LNCaP clone FGC (cell line): ENCODE data around the gene SLC38A9.
"Not testable (repeated sequence)": the region's sequence is repeated elsewhere in the genome, so short reads cannot be mapped to it uniquely, and the experiment has no call there.

ENCODE experiments used
- DNase-seq: peaks from one replicate; pipeline ENCODE4 v3.0.0-alpha.2; 2011; ENCODE audit warnings: low read depth
- H3K4me3 ChIP-seq: 2 replicates; pipeline ENCODE4 v1.5.1; 2011; ENCODE audit warnings: mild to moderate bottlenecking, low read depth, low read length, control low read depth
- TF ChIP-seq, protein P1 (sequence below): IDR thresholded peaks from 2 replicates; pipeline ENCODE4 v1.5.1; 2012; ENCODE audit warnings: mild to moderate bottlenecking; ENCODE audit not compliant: control insufficient read depth, insufficient read depth; ENCODE audit errors: extremely low read depth

SLC38A9 gene, protein sequence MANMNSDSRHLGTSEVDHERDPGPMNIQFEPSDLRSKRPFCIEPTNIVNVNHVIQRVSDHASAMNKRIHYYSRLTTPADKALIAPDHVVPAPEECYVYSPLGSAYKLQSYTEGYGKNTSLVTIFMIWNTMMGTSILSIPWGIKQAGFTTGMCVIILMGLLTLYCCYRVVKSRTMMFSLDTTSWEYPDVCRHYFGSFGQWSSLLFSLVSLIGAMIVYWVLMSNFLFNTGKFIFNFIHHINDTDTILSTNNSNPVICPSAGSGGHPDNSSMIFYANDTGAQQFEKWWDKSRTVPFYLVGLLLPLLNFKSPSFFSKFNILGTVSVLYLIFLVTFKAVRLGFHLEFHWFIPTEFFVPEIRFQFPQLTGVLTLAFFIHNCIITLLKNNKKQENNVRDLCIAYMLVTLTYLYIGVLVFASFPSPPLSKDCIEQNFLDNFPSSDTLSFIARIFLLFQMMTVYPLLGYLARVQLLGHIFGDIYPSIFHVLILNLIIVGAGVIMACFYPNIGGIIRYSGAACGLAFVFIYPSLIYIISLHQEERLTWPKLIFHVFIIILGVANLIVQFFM

DNA sequence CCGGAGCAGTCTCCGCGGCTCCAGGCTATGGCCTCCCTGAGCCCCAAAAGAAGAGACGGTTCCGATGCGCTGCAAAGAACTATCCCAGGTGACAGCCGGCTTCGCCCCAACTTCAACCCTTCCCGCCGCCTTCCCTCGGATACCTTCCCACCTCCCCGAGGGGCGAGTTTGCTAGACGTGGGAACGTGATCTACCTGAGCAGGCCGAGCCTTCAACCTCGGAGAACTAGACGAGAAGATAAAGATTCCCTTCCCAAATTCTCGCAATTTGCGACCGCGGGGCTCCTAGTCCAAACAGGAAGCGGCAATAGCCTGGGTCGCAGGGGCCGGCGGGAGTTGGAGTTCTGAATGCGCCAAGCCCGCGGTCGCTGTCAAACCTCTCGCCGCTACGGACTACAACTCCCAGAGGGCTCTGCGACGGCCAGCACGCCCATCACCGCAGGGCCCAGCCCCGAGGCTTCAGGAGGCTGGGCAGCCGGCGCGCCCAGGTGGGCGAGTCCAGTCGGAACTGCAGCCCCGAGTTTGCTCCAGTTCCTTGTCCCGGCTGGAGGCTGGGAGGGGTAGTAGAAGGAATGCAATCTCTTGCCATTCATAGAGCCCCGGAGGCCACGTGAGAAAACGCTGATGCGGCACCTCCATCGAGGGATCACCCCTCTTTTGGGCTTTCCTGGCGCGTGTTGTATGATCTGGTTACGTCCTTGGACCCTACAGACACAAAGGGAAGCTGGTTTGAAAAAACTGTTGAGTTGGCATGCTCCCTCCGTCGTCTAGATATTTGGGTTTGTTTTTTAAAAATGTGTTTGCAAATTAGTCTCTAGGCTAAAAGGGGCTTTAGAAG is at the start of gene SLC38A9:
TSS of gene SLC38A9 (minus strand) at position 302 of the 837 bp plus-strand sequence. CDS start 14,366 bp downstream, outside the sequence.
- peak within 1 kb of the TSS; percentile 77 for H3K4me3 ChIP-seq
- TF ChIP-seq, protein P1, sequence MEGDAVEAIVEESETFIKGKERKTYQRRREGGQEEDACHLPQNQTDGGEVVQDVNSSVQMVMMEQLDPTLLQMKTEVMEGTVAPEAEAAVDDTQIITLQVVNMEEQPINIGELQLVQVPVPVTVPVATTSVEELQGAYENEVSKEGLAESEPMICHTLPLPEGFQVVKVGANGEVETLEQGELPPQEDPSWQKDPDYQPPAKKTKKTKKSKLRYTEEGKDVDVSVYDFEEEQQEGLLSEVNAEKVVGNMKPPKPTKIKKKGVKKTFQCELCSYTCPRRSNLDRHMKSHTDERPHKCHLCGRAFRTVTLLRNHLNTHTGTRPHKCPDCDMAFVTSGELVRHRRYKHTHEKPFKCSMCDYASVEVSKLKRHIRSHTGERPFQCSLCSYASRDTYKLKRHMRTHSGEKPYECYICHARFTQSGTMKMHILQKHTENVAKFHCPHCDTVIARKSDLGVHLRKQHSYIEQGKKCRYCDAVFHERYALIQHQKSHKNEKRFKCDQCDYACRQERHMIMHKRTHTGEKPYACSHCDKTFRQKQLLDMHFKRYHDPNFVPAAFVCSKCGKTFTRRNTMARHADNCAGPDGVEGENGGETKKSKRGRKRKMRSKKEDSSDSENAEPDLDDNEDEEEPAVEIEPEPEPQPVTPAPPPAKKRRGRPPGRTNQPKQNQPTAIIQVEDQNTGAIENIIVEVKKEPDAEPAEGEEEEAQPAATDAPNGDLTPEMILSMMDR: no peak
- peak; percentile 89 for DNase-seq

DNA sequence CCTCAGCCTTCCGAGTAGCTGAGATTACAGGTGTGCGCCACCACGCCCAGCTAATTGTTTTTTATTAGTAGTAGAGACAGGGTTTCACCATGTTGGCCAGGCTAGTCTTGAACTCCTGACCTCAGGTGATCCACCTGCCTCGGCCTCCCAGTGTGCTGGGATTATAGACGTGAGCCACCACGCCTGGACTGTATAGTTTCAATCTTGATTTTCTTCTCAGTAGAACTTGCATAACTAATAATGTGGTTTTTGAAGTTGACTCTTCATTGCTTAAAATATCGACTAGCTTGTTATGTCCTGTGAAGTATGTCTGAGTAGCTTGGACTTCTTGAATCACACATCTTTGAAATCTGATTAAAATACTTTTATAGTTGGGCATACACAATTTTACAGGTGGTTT is 49.6 kb upstream of the SLC38A9 start:
- not testable (repeated sequence) for H3K4me3 ChIP-seq, DNase-seq

DNA sequence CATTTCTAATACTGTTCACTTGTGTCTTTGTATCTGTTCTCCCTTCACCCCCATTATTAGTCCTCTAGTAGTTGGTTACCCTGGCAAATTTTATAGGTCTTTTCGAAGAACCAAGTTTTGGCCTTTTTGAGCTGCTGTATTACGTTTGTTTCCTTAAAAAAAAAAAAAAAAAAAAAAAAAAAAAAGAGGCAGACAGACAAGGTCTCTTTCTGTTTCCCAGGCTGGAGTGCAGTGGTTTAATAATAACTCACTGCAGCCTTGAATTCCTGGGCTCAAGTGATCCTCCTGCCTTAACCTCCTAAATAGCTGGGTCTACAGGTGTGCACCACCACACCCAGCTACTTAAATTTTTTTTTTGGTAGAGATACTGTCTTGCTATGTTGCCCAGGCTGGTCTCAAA is 46.6 kb upstream of the SLC38A9 start:
- no peak overlapping the region for H3K4me3 ChIP-seq
- DNase-seq: no peak
- TF ChIP-seq, protein P1: no peak

DNA sequence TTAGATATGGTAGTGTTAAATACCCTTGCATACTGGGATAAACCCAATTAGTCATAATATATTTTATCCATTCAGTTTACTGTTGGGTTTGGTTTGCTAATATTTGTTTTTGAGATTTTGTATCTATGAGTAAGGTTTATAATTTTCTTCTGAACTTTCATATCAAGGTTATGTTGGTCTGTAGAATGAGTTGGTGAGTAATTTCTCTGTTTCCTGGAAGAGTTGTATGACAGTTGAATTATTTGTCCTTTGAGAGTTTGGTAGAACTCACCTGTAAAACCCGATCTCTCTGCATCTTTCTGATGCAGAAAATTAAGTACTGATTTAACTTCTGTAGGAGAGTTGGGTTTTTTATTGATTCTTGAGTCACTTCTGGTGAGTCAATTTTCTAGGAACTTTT is 46.1 kb upstream of the SLC38A9 start:
- DNase-seq: no peak
- TF ChIP-seq, protein P1: no peak
- H3K4me3 ChIP-seq: no peak overlapping the region

DNA sequence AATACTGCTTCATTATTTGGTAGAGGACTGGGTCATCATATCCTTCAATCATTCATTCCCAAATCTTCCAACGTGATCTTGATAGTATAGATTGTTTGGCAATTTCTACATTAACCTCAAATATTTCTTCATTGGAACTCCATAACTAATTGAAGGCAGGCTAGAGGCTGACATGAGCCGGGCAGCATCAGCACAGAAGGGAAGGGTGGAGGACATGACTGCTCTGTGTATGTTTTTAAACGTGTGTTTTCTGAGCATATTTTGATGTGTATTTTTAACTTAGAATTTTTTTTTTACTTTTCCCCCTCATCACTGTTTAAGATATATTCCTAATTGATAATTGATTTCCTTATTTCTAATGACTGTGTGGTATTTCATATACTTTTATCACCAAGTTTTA is 38.4 kb upstream of the SLC38A9 start:
- H3K4me3 ChIP-seq: no peak overlapping the region
- TF ChIP-seq, protein P1: no peak

DNA sequence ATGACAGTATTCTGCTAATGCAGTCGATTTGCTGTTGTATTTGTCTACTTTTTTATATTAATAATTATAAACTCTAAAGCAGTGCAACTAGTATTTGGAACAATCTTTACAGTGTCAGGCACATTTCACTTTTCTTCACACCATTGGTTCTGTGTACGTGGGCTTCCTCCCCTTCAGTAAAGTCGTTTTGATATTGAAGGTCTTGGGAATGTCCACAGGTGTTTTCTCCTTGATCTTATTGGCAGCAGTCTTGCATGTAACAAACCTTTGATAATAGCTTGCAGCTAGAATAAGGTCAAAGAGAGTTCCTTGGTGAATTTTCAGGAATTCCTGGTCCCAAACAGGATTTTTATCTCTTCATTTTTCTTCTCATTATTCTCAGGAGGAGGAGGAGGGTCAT is 37.9 kb upstream of the SLC38A9 start:
- H3K4me3 ChIP-seq: no peak overlapping the region
- DNase-seq: no peak
- TF ChIP-seq, protein P1: no peak

More for the DNA sequence above, 38.4 kb upstream of the SLC38A9 start:
- no peak for DNase-seq

DNA sequence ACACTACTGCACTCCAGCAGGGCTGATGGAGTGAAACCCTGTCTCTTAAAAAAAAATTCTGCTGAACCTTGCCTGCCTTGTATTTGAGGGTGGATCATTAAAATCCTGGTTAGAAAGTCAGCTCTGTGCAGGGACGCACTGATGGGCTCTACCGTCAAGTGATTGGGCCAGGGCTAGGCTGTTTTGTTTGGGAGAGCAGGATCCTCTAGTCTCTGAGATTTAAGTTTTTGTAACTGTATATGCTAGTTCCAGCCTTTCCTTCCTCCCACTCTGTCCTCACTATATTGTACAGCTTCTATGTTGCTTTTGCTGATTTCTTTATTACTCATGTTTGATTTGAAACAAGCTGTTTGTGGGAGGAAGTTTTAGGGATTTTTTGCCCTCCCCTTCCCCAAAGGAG is 37.3 kb upstream of the SLC38A9 start:
- DNase-seq: no peak
- no peak overlapping the region for H3K4me3 ChIP-seq
- TF ChIP-seq, protein P1: no peak
